Stomach (tissue), 4 donors: Measurements from ENCODE around the gene TBCD.
A peak's percentile ranks its signal among the peaks of the same experiment; 100 is the strongest.

Experiments
- CTCF ChIP-seq, 7 experiments: fragments of 450-650 bp in 4 of 7; fragments of 200-600 bp in 3 of 7; sonication (generic) in 3 of 7; IDR thresholded peaks; one replicate each; pipeline ENCODE4 v1.5.1; 2016 to 2019; ENCODE audit warnings: antibody characterized with exemption in 7 of 7, control low read depth in 2 of 7, mild to moderate bottlenecking in 1 of 7
- EP300 ChIP-seq: sonication (generic); formaldehyde crosslinking; IDR thresholded peaks from one replicate; pipeline ENCODE4 v1.6.1; 2017; ENCODE audit warnings: antibody characterized with exemption
- POLR2A ChIP-seq, 4 donors: fragments of 450-650 bp; IDR thresholded peaks; one replicate each; pipeline ENCODE4 v1.6.1; 2016; ENCODE audit warnings: antibody characterized with exemption in 4 of 4, control low read depth in 2 of 4, mild to moderate bottlenecking in 1 of 4, moderate library complexity in 1 of 4
- POLR2AphosphoS5 ChIP-seq, 3 donors: sonication (generic); formaldehyde crosslinking; IDR thresholded peaks; one replicate each; pipeline ENCODE4 v1.6.1; 2016; ENCODE audit warnings: antibody characterized with exemption in 3 of 3

GRCh38 chr17:82875407-82875856 is 123.6 kb downstream of the TBCD start:
- TF ChIP-seq CTCF (IDR thresholded peaks at IDR 0.05) (no peak), EP300 (no peak), POLR2A (IDR thresholded peaks at IDR 0.05) (no peak), POLR2AphosphoS5 (IDR thresholded peaks at IDR 0.05) (peak in 2 of 3 donors; percentile 61 to 68)
